Endothelial cell of umbilical vein (primary cell): Measurements from ENCODE around the gene PTBP2. TPM values are rescaled to one million over a fixed set of nuclear protein-coding genes. Genes with fewer than 3 reads are reported as not detected.

Experiments
- BruUV-seq: library from RNA; stranded (reverse); fragments of 400-500 nt; replicated peaks from 2 replicates; lab custom pipeline; 2021; lab: Mats Ljungman, UMichigan
- CTCF ChIA-PET: fragments of 300-600, 350-600 bp; sonication (Branson Sonifier 250); formaldehyde crosslinking; loops from one replicate; lab custom pipeline; 2021; ENCODE audit warnings: antibody characterized with exemption, inconsistent platforms; lab: Charles Lee
- POLR2A ChIA-PET: fragments of 300-600, 350-600 bp; sonication (Branson Sonifier 250); formaldehyde crosslinking; loops from one replicate; lab custom pipeline; 2021; ENCODE audit warnings: antibody characterized with exemption, inconsistent platforms; lab: Charles Lee
- DNase-seq: peaks from one replicate; pipeline ENCODE4 v3.0.0-alpha.2; 2011; ENCODE audit warnings: low read depth, low spot score
- FAIRE-seq: peaks from 2 replicates; lab custom pipeline; 2011; peaks lifted over from hg19 to GRCh38; lab: Jason Lieb, UNC
- H2AFZ ChIP-seq: 2 replicates; pipeline ENCODE4 v1.6.0; 2012; ENCODE audit warnings: low read depth, low read length, control low read depth, inconsistent platforms
- H3K27ac ChIP-seq: 2 replicates; pipeline ENCODE4 v1.5.1; 2011; ENCODE audit warnings: low read depth, mild to moderate bottlenecking, control low read depth, low read length, moderate library complexity; ENCODE audit not compliant: insufficient read depth
- H3K27me3 ChIP-seq, 2 experiments: 2 replicates each; pipeline versions ENCODE4 v1.6.0 to v1.6.1; 2011; ENCODE audit warnings: low read length in 2 of 2, mixed read lengths in 1 of 2; ENCODE audit not compliant: control insufficient read depth in 2 of 2, insufficient read depth in 2 of 2
- H3K36me3 ChIP-seq, 2 experiments: 2 replicates in 1 of 2; 3 replicates in 1 of 2; pipeline ENCODE4 v1.5.1; 2011; ENCODE audit warnings: low read length in 2 of 2, mild to moderate bottlenecking in 1 of 2, moderate library complexity in 1 of 2; ENCODE audit not compliant: control insufficient read depth in 2 of 2, insufficient read depth in 2 of 2; ENCODE audit errors: extremely low read depth in 1 of 2
- H3K4me1 ChIP-seq: 3 replicates; pipeline ENCODE4 v1.5.1; 2011; ENCODE audit warnings: mild to moderate bottlenecking, low read length; ENCODE audit not compliant: control insufficient read depth, insufficient read depth; ENCODE audit errors: extremely low read depth
- H3K4me2 ChIP-seq: 2 replicates; pipeline ENCODE4 v1.6.1; 2011; ENCODE audit warnings: low read length, control low read depth, mixed read lengths; ENCODE audit not compliant: insufficient read depth
- H3K4me3 ChIP-seq, 3 experiments: fragments of 200-600 bp in 1 of 3; sonication (generic), shearing (Covaris generic) in 1 of 3; replicated peaks in 1 of 3; 2 replicates each; pipeline ENCODE4 v1.5.1; 2011 to 2016; ENCODE audit warnings: control low read depth in 3 of 3, low read length in 3 of 3, mild to moderate bottlenecking in 2 of 3, inconsistent platforms in 1 of 3, low read depth in 1 of 3, moderate library complexity in 1 of 3; ENCODE audit not compliant: insufficient read depth in 1 of 3
- H3K79me2 ChIP-seq: 2 replicates; pipeline ENCODE4 v1.6.0; 2012; ENCODE audit warnings: low read length, inconsistent platforms; ENCODE audit not compliant: control insufficient read depth, insufficient read depth
- H3K9ac ChIP-seq: replicated peaks from 2 replicates; pipeline ENCODE3; 2011; ENCODE audit warnings: low read length, control low read depth; ENCODE audit not compliant: insufficient read depth; ENCODE audit errors: extremely low read depth
- H3K9me1 ChIP-seq: replicated peaks from 3 replicates; pipeline ENCODE4 v1.6.0; 2011; ENCODE audit warnings: mild to moderate bottlenecking, low read length; ENCODE audit not compliant: control insufficient read depth, insufficient read depth; ENCODE audit errors: extremely low read depth
- H3K9me3 ChIP-seq: replicated peaks from 2 replicates; pipeline ENCODE4 v1.5.1; 2012; ENCODE audit warnings: low read length, inconsistent platforms; ENCODE audit not compliant: control insufficient read depth, insufficient read depth
- H4K20me1 ChIP-seq: replicated peaks from 2 replicates; pipeline ENCODE3; 2011; ENCODE audit warnings: mild to moderate bottlenecking, low read length; ENCODE audit not compliant: control insufficient read depth, insufficient read depth; ENCODE audit errors: extremely low read depth
- EZH2 ChIP-seq: IDR thresholded peaks from 2 replicates; pipeline ENCODE4 v1.6.1; 2012; ENCODE audit warnings: borderline replicate concordance, low read depth, mild to moderate bottlenecking, moderate library complexity, low read length, inconsistent platforms; ENCODE audit not compliant: severe bottlenecking
- FOS ChIP-seq: IDR thresholded peaks from 2 replicates; pipeline ENCODE4 v1.6.1; 2011; ENCODE audit warnings: mild to moderate bottlenecking, low read length, moderate library complexity, borderline replicate concordance; ENCODE audit not compliant: insufficient read depth
- GATA2 ChIP-seq: IDR thresholded peaks from 2 replicates; pipeline ENCODE4 v1.7.0; 2011; ENCODE audit warnings: low read depth, mild to moderate bottlenecking, moderate library complexity, mixed read lengths, low read length; ENCODE audit not compliant: insufficient read length, insufficient read depth
- JUN ChIP-seq: IDR thresholded peaks from 2 replicates; pipeline ENCODE4 v1.6.1; 2011; ENCODE audit warnings: borderline replicate concordance, low read depth; ENCODE audit not compliant: insufficient read length, insufficient read depth
- MYC ChIP-seq: IDR thresholded peaks from one replicate; pipeline ENCODE4 v1.6.1; 2011; ENCODE audit warnings: mild to moderate bottlenecking, low read depth, low read length
- POLR2A ChIP-seq: IDR thresholded peaks from 2 replicates; pipeline ENCODE4 v1.6.1; 2012; ENCODE audit warnings: low read depth, mild to moderate bottlenecking, control low read depth, low read length
- POLR2AphosphoS5 ChIP-seq: IDR thresholded peaks from 2 replicates; pipeline ENCODE4 v1.6.1; 2012; ENCODE audit warnings: low read depth, mild to moderate bottlenecking, control low read depth, low read length, moderate library complexity; ENCODE audit not compliant: insufficient read depth
- dilution Hi-C: fragments of 300-500 bp; cut with MboI; formaldehyde crosslinking; loops from one replicate; pipeline ENCODE4 v1.15.0; 2019; ENCODE audit warnings: low sequenced_read_pairs; ENCODE audit not compliant: extremely low pct_ligation_motif_present
- intact Hi-C: fragments of 100-400 bp; cut with micrococcal nuclease; formaldehyde crosslinking; loops from one replicate; pipeline ENCODE4 v1.10.0; 2022
- polyA plus RNA-seq, 4 experiments: library from polyadenylated mRNA; depleted of rRNA in 3 of 4; stranded (reverse) in 3 of 4; unstranded in 1 of 4; fragments of >200 nt; gene quantifications; 2 replicates each; pipeline versions ENCODE4 v1.2.1 to v1.2.3, GENCODE V29; 2011 to 2012; ENCODE audit warnings: missing spikeins in 1 of 4
- total RNA-seq: library from RNA; stranded (reverse); gene quantifications from 2 replicates; pipeline ENCODE4 v1.2.3, GENCODE V29; 2021
- TF ChIP-seq, protein P1 (sequence below), 2 donors: IDR thresholded peaks; 1 replicate in 1 of 2; 2 replicates in 1 of 2; pipeline ENCODE4 v1.5.1; 2011; ENCODE audit warnings: low read length in 2 of 2, mild to moderate bottlenecking in 2 of 2, moderate library complexity in 2 of 2, control low read depth in 1 of 2, inconsistent platforms in 1 of 2, low read depth in 1 of 2; ENCODE audit not compliant: insufficient read depth in 1 of 2; ENCODE audit errors: extremely low read depth in 1 of 2
- TF ChIP-seq, protein P2 (sequence below): IDR thresholded peaks from 2 replicates; pipeline ENCODE4 v1.6.1; 2011; ENCODE audit not compliant: insufficient read depth, insufficient read length

Gene PTBP2
- total and polyA plus RNA-seq, 2 donors (not counting 3 experiments of a cell fraction or from before 2014, with no cell fraction given): 7.7 to 27.0 TPM

DNA sequence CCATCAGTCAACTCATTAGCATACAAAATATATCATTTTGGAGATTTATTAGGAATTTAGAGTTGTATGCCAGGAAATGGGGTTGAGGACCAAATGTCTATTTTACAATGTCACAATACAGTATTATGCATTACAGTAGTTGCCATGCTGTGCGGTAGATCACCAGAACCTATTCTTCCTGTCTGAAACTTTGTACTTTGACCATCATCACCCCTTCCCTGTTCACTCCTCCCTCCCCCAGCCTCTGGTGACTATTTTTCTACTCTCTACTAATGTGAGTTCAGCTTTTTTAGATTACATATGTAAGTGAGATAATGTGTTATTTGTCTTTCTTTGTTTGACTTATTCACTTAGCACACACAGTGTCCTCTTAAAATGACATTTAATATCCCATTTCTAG lies 50.8 kb downstream of the PTBP2 start:
- Histone ChIP-seq H3K9me1 (peaks cover 2% of the 10 kb centered on the region), H3K79me2 (peaks cover 17% of the 10 kb centered on the region), H4K20me1 (no peaks in the 10 kb centered on the region), H3K9me3 (no peaks in the 10 kb centered on the region), H3K9ac (no peak overlapping the region), H3K27me3 (no peaks in the 10 kb centered on the region), H3K4me3 (no peak overlapping the region), H3K36me3 (peaks cover 7 to 16% of the 10 kb centered on the region in 2 experiments), H3K4me2 (no peak overlapping the region), H2AFZ (no peak overlapping the region), H3K4me1 (no peaks in the 10 kb centered on the region), H3K27ac (no peak overlapping the region)
- ChIA-PET POLR2A (interaction anchor here (0.7 kb wide), 1 partner anchor 207 kb away, joined by 4 read pairs; no protein-coding TSS in a partner anchor), CTCF (no interaction called here)
- intact Hi-C loops (no loop called here), dilution Hi-C loops (no loop called here)
- TF ChIP-seq GATA2 (no peak), MYC (no peak), JUN (no peak)
- TF ChIP-seq, protein P1, sequence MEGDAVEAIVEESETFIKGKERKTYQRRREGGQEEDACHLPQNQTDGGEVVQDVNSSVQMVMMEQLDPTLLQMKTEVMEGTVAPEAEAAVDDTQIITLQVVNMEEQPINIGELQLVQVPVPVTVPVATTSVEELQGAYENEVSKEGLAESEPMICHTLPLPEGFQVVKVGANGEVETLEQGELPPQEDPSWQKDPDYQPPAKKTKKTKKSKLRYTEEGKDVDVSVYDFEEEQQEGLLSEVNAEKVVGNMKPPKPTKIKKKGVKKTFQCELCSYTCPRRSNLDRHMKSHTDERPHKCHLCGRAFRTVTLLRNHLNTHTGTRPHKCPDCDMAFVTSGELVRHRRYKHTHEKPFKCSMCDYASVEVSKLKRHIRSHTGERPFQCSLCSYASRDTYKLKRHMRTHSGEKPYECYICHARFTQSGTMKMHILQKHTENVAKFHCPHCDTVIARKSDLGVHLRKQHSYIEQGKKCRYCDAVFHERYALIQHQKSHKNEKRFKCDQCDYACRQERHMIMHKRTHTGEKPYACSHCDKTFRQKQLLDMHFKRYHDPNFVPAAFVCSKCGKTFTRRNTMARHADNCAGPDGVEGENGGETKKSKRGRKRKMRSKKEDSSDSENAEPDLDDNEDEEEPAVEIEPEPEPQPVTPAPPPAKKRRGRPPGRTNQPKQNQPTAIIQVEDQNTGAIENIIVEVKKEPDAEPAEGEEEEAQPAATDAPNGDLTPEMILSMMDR (IDR thresholded peaks at IDR 0.05; ENCODE audit: extremely low read depth in 1 of 2, insufficient read depth in 1 of 2, low read depth in 1 of 2, low read length in 2 of 2): no peak
- TF ChIP-seq, protein P2, sequence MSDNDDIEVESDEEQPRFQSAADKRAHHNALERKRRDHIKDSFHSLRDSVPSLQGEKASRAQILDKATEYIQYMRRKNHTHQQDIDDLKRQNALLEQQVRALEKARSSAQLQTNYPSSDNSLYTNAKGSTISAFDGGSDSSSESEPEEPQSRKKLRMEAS: no peak
- BruUV-seq: no TSS peak
- no peak for DNase-seq
- no peak for FAIRE-seq

DNA sequence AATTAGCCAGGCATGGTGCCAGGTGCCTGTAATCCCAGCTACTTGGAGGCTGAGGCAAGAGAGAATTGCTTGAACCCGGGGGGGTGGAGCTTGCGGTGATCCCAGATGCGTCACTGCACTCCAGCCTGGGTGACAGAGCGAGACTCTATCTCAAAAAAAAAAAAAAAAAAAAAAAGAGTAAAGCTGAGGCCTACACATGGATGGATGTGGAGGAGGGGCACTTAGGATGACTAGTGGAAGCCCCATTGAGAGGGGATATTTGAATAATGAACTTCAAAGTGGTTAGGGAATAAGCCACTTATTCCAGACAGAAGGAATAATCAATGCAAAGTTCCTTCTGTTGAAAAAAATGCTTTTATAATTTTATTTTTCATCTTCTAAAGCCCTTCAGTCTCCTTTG lies 51.4 kb downstream of the PTBP2 start:
- no peaks in the 10 kb centered on the region for H3K9me3 ChIP-seq
- POLR2A ChIA-PET: interaction anchor here (0.7 kb wide), 1 partner anchor 207 kb away, joined by 4 read pairs; no protein-coding TSS in a partner anchor
- FAIRE-seq: no peak
- no peak overlapping the region for H3K4me3 ChIP-seq
- H3K4me2 ChIP-seq: no peak overlapping the region
- H3K79me2 ChIP-seq: peaks cover 10% of the 10 kb centered on the region
- peaks cover 7 to 19% of the 10 kb centered on the region in 2 experiments for H3K36me3 ChIP-seq
- dilution Hi-C loops: no loop called here
- BruUV-seq: no TSS peak
- H3K27ac ChIP-seq: no peak overlapping the region
- H3K9ac ChIP-seq: no peak overlapping the region
- TF ChIP-seq, protein P1 (IDR thresholded peaks at IDR 0.05; ENCODE audit: extremely low read depth in 1 of 2, insufficient read depth in 1 of 2, low read depth in 1 of 2, low read length in 2 of 2): no peak
- TF ChIP-seq JUN (no peak), GATA2 (no peak), MYC (no peak), POLR2A (no peak), FOS (no peak), POLR2AphosphoS5 (no peak), EZH2 (no peak)
- peaks cover 2% of the 10 kb centered on the region for H3K9me1 ChIP-seq
- no peak for DNase-seq
- intact Hi-C loops: no loop called here
- H3K27me3 ChIP-seq: no peaks in the 10 kb centered on the region
- H2AFZ ChIP-seq: no peak overlapping the region
- H3K4me1 ChIP-seq: no peaks in the 10 kb centered on the region
- no peaks in the 10 kb centered on the region for H4K20me1 ChIP-seq
- CTCF ChIA-PET: no interaction called here
